Stimulated activated CD4-positive, alpha-beta T cell treated with anti-CD3 and anti-CD28 coated beads, TNF-alpha, amount 100 ng/mL, for 4 hours (primary cell): Measurements from ENCODE around the gene FAM83E.

Source experiments
- DNase-seq, 3 experiments: peaks; one replicate each; pipeline ENCODE4 v3.0.0-alpha.2; 2020; ENCODE audit warnings: low read depth in 3 of 3

The FAM83E gene

GRCh38 chr19:48575931-48576622 is 38.8 kb downstream of the FAM83E start:
- no peak for DNase-seq

- DNase-seq = no peak
These were observed 41.7 kb downstream of the FAM83E start for GRCh38 chr19:48573163-48573505.

GRCh38 chr19:48571378-48572162 is 43.3 kb downstream of the FAM83E start:
- no peak for DNase-seq

- DNase-seq = no peak
These were observed 45.1 kb downstream of the FAM83E start for GRCh38 chr19:48569814-48570213.

GRCh38 chr19:48568345-48568886 is 46.5 kb downstream of the FAM83E start:
- no peak for DNase-seq

- DNase-seq = no peak
These were observed 49.8 kb downstream of the FAM83E start for GRCh38 chr19:48565090-48565489.
